ENCODE results near the gene ZNF770.

The ZNF770 gene

DNA sequence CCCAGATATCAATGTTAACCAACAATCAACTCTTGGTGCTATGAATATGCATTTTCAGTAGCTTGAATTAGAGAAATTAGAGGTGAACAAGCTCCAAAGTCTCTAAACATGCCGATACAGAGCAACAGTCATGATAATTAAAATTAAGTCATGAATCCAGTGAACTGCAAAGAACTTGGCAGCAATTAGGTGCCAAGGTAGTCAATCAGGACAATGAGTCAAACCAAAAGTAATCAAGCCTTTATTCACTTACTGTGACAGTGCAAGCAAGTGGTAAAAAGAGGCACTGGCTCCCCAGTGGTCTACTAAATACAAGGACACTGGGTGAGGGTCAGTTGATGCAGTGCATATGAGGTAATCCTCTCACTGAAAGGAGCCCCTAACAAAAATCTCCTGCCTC lies 1.8 kb downstream of the ZNF770 start:
- no peak overlapping the region for H3K27ac ChIP-seq (ENCODE audit: extremely low read depth, low read depth, low read length)
- POLR2A ChIA-PET, result interaction anchor here (0.6 to 1.3 kb wide), 2 partner anchors 16 to 33 kb away, joined by 3 to 11 read pairs; no protein-coding TSS in a partner anchor

DNA sequence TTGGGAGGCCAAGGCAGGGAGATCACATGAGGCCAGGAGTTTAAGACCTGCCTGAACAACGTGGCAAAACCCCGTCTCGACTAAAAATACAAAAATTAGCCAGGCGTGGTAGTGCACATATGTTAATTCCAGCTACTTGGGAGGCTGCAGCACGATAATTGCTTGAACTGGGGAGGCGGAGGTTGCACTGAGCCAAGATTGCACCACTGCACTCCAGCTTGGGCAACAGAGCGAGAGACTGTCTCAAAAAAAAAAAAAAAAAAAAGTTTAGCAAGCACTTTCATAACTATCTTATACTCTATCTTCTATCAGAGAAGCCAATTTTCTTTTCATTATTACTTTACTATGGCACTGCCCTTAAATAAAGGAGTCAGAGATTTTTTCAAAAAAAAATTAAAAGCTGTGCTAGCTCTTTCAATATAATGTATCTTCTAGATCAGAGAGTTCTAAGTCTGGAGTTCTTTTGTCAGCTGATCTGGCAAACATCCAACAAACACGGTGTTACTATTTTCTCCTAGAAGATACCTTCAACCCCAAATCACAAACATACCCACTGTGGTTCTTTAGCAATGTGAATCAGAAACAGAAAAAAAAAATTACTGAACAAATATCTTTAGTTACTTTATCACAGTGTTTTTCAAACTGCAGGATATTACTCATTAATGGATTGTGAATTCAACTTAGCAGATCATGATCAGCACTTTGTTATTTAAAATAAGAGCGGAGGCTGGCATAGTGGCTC lies 3.0 kb downstream of the ZNF770 start:
- peaks cover 3% of the 10 kb centered on the region; the same call in 1 of the 2 replicates for H3K4me1 ChIP-seq (ENCODE audit: control insufficient read depth, insufficient read depth, low read length)
- no peak overlapping the region for H3K27ac ChIP-seq (ENCODE audit: extremely low read depth, low read depth, low read length)
- H3K4me3 ChIP-seq (ENCODE audit: low read depth, low read length), result no peak overlapping the region
- ChIA-PET CTCF (interaction anchor here (0.7 kb wide), 2 partner anchors 15 to 36 kb away, joined by 3 read pairs; partner anchors contain the start of gene AQR), POLR2A (interaction anchor here (1.0 to 1.3 kb wide), 2 partner anchors 15 kb away, joined by 3 to 5 read pairs; no protein-coding TSS in a partner anchor)
- H3K9me3 ChIP-seq (ENCODE audit: control insufficient read depth, insufficient read depth, low read depth, low read length), result no peaks in the 10 kb centered on the region
- peaks cover 13 to 46% of the 10 kb centered on the region in 2 experiments for H3K36me3 ChIP-seq (ENCODE audit: control insufficient read depth in 2 of 2, insufficient read depth in 1 of 2, low read length in 2 of 2)
- no peak for TF ChIP-seq ZNF140 (tag by site-specific recombination; IDR thresholded peaks at IDR 0.05)
- TF ChIP-seq ZNF610 (tag by site-specific recombination; IDR thresholded peaks at IDR 0.05; ENCODE audit: borderline replicate concordance), result no peak
- TF ChIP-seq ZNF776 (tag by site-specific recombination; IDR thresholded peaks at IDR 0.05; ENCODE audit: borderline replicate concordance), result no peak
- TF ChIP-seq ZNF146 (tag by site-specific recombination; IDR thresholded peaks at IDR 0.05), result no peak
- no peak for TF ChIP-seq ZNF391 (tag by site-specific recombination; IDR thresholded peaks at IDR 0.05; ENCODE audit: borderline replicate concordance, low read depth)
- TF ChIP-seq, protein P1, sequence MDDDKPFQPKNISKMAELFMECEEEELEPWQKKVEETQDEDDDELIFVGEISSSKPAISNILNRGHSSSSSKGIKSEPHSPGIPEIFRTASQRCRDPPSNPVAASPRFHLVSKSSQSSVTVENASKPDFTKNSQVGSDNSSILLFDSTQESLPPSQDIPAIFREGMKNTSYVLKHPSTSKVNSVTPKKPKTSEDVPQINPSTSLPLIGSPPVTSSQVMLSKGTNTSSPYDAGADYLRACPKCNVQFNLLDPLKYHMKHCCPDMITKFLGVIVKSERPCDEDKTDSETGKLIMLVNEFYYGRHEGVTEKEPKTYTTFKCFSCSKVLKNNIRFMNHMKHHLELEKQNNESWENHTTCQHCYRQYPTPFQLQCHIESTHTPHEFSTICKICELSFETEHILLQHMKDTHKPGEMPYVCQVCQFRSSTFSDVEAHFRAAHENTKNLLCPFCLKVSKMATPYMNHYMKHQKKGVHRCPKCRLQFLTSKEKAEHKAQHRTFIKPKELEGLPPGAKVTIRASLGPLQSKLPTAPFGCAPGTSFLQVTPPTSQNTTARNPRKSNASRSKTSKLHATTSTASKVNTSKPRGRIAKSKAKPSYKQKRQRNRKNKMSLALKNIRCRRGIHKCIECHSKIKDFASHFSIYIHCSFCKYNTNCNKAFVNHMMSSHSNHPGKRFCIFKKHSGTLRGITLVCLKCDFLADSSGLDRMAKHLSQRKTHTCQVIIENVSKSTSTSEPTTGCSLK (tag by site-specific recombination; IDR thresholded peaks at IDR 0.05), result no peak
- TF ChIP-seq ZEB2 (tag by site-specific recombination; IDR thresholded peaks at IDR 0.05), result no peak
- no peak for TF ChIP-seq ZNF404 (tag by site-specific recombination; IDR thresholded peaks at IDR 0.05)
- no peak for TF ChIP-seq ZNF155 (tag by site-specific recombination; IDR thresholded peaks at IDR 0.05)
- TF ChIP-seq ZNF248 (tag by site-specific recombination; IDR thresholded peaks at IDR 0.05), result no peak
- TF ChIP-seq, protein P2, sequence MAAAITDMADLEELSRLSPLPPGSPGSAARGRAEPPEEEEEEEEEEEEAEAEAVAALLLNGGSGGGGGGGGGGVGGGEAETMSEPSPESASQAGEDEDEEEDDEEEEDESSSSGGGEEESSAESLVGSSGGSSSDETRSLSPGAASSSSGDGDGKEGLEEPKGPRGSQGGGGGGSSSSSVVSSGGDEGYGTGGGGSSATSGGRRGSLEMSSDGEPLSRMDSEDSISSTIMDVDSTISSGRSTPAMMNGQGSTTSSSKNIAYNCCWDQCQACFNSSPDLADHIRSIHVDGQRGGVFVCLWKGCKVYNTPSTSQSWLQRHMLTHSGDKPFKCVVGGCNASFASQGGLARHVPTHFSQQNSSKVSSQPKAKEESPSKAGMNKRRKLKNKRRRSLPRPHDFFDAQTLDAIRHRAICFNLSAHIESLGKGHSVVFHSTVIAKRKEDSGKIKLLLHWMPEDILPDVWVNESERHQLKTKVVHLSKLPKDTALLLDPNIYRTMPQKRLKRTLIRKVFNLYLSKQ (tag by site-specific recombination; IDR thresholded peaks at IDR 0.05; ENCODE audit: borderline replicate concordance), result no peak
- TF ChIP-seq GLI2 (tag by site-specific recombination; IDR thresholded peaks at IDR 0.05; ENCODE audit: borderline replicate concordance, low read depth), result no peak
- TF ChIP-seq ZNF394 (tag by site-specific recombination; IDR thresholded peaks at IDR 0.05; ENCODE audit: borderline replicate concordance), result no peak

More for the DNA sequence above, 1.8 kb downstream of the ZNF770 start:
- peak overlapping the region; percentile 82 for H3K4me3 ChIP-seq (ENCODE audit: low read depth, low read length)
- CTCF ChIA-PET, result interaction anchor here (0.6 to 0.9 kb wide), 2 partner anchors 108 to 368 kb away, joined by 3 read pairs; no protein-coding TSS in a partner anchor
- TF ChIP-seq ZNF426 (tag by site-specific recombination; IDR thresholded peaks at IDR 0.05) (no peak), ZSCAN16 (tag by site-specific recombination; IDR thresholded peaks at IDR 0.05) (no peak), ZNF843 (tag by site-specific recombination; IDR thresholded peaks at IDR 0.05) (no peak), RBAK (tag by site-specific recombination; IDR thresholded peaks at IDR 0.05) (no peak), ZNF777 (tag by site-specific recombination; IDR thresholded peaks at IDR 0.05; ENCODE audit: borderline replicate concordance) (no peak), ZNF664 (tag by site-specific recombination; IDR thresholded peaks at IDR 0.05) (no peak), SP7 (tag by site-specific recombination; IDR thresholded peaks at IDR 0.05) (no peak), ZNF366 (tag by site-specific recombination; conservative IDR thresholded peaks at IDR 0.05) (no peak), ZNF138 (tag by site-specific recombination; IDR thresholded peaks at IDR 0.05; ENCODE audit: borderline replicate concordance) (no peak)
- TF ChIP-seq, protein P3, sequence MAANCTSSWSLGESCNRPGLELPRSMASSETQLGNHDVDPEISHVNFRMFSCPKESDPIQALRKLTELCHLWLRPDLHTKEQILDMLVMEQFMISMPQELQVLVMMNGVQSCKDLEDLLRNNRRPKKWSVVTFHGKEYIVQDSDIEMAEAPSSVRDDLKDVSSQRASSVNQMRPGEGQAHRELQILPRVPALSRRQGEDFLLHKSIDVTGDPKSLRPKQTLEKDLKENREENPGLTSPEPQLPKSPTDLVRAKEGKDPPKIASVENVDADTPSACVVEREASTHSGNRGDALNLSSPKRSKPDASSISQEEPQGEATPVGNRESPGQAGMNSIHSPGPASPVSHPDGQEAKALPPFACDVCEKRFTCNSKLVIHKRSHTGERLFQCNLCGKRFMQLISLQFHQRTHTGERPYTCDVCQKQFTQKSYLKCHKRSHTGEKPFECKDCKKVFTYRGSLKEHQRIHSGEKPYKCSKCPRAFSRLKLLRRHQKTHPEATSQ (tag by site-specific recombination; IDR thresholded peaks at IDR 0.05), result no peak
- TF ChIP-seq, protein P4, sequence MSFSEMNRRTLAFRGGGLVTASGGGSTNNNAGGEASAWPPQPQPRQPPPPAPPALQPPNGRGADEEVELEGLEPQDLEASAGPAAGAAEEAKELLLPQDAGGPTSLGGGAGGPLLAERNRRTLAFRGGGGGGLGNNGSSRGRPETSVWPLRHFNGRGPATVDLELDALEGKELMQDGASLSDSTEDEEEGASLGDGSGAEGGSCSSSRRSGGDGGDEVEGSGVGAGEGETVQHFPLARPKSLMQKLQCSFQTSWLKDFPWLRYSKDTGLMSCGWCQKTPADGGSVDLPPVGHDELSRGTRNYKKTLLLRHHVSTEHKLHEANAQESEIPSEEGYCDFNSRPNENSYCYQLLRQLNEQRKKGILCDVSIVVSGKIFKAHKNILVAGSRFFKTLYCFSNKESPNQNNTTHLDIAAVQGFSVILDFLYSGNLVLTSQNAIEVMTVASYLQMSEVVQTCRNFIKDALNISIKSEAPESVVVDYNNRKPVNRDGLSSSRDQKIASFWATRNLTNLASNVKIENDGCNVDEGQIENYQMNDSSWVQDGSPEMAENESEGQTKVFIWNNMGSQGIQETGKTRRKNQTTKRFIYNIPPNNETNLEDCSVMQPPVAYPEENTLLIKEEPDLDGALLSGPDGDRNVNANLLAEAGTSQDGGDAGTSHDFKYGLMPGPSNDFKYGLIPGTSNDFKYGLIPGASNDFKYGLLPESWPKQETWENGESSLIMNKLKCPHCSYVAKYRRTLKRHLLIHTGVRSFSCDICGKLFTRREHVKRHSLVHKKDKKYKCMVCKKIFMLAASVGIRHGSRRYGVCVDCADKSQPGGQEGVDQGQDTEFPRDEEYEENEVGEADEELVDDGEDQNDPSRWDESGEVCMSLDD (tag by site-specific recombination; IDR thresholded peaks at IDR 0.05), result no peak
- TF ChIP-seq, protein P5, sequence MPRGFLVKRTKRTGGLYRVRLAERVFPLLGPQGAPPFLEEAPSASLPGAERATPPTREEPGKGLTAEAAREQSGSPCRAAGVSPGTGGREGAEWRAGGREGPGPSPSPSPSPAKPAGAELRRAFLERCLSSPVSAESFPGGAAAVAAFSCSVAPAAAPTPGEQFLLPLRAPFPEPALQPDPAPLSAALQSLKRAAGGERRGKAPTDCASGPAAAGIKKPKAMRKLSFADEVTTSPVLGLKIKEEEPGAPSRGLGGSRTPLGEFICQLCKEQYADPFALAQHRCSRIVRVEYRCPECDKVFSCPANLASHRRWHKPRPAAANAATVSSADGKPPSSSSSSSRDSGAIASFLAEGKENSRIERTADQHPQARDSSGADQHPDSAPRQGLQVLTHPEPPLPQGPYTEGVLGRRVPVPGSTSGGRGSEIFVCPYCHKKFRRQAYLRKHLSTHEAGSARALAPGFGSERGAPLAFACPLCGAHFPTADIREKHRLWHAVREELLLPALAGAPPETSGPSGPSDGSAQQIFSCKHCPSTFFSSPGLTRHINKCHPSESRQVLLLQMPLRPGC (tag by site-specific recombination; IDR thresholded peaks at IDR 0.05), result no peak
- H3K4me1 ChIP-seq (ENCODE audit: control insufficient read depth, insufficient read depth, low read length), result peaks cover 3% of the 10 kb centered on the region; the same call in 1 of the 2 replicates
- H3K9me3 ChIP-seq (ENCODE audit: control insufficient read depth, insufficient read depth, low read depth, low read length), result no peaks in the 10 kb centered on the region
- peaks cover 13 to 42% of the 10 kb centered on the region in 2 experiments for H3K36me3 ChIP-seq (ENCODE audit: control insufficient read depth in 2 of 2, insufficient read depth in 1 of 2, low read length in 2 of 2)
